PC-9 (cell line): Measurements from ENCODE around the gene RCSD1.

Experiments
- CTCF ChIP-seq: fragments of 200-600 bp; sonication (generic); conservative IDR thresholded peaks from 2 replicates; pipeline ENCODE4 v1.6.1; 2017; ENCODE audit warnings: mixed run types, antibody characterized with exemption, mild to moderate bottlenecking, moderate library complexity
- EZH2 ChIP-seq: fragments of 200-600 bp; sonication (generic); IDR thresholded peaks from 2 replicates; pipeline ENCODE4 v1.8.0; 2017; ENCODE audit warnings: antibody characterized with exemption, low read depth

GRCh38 chr1:167679714-167680113 is 49.7 kb downstream of the RCSD1 start:
- TF ChIP-seq EZH2 (no peak), CTCF (no peak)
